DMS53 treated with DMSO at 0.1 percent for 48 hours (cell line): Measurements from ENCODE around the gene SCGB1D1.

Experiments used
- DNase-seq: peaks from one replicate; lab custom pipeline; 2025; ENCODE audit not compliant: unreplicated experiment; lab: John Stamatoyannopoulos, UW

The SCGB1D1 gene

GRCh38 chr11:62190011-62190410 is at the start of gene SCGB1D1:
SCGB1D1 (plus strand) TSS chr11:62190216; CDS start chr11:62190285, 69 bp downstream.
- DNase-seq, result no peak

- DNase-seq, result no peak
Observed at GRCh38 chr11:62140304-62141110, 49.5 kb upstream of the SCGB1D1 start.

GRCh38 chr11:62141111-62142042 is 48.6 kb upstream of the SCGB1D1 start:
- no peak for DNase-seq

- DNase-seq, result no peak
Observed at GRCh38 chr11:62142043-62142375, 48.0 kb upstream of the SCGB1D1 start.

GRCh38 chr11:62142921-62143320 is 47.1 kb upstream of the SCGB1D1 start:
- no peak for DNase-seq

- DNase-seq, result no peak
Observed at GRCh38 chr11:62143727-62144126, 46.3 kb upstream of the SCGB1D1 start.

GRCh38 chr11:62144641-62145255 is 45.3 kb upstream of the SCGB1D1 start:
- DNase-seq, result no peak

GRCh38 chr11:62145261-62145871 is 44.6 kb upstream of the SCGB1D1 start:
- no peak for DNase-seq

- DNase-seq, result no peak
Observed at GRCh38 chr11:62146476-62147200, 43.4 kb upstream of the SCGB1D1 start.

GRCh38 chr11:62147545-62147944 is 42.5 kb upstream of the SCGB1D1 start:
- DNase-seq, result no peak

GRCh38 chr11:62148271-62148980 is 41.6 kb upstream of the SCGB1D1 start:
- no peak for DNase-seq

GRCh38 chr11:62149986-62150886 is 39.8 kb upstream of the SCGB1D1 start:
- DNase-seq, result no peak

- no peak for DNase-seq
Observed at GRCh38 chr11:62150887-62151736, 38.9 kb upstream of the SCGB1D1 start.

- no peak for DNase-seq
Observed at GRCh38 chr11:62151737-62152102, 38.3 kb upstream of the SCGB1D1 start.

GRCh38 chr11:62152245-62153086 is 37.5 kb upstream of the SCGB1D1 start:
- DNase-seq, result no peak

GRCh38 chr11:62153087-62153395 is 37.0 kb upstream of the SCGB1D1 start:
- no peak for DNase-seq

GRCh38 chr11:62153617-62154016 is 36.4 kb upstream of the SCGB1D1 start:
- no peak for DNase-seq
